Breast epithelium (tissue), 3 donors: ENCODE results near the gene CISD2.

Source experiments
- CTCF ChIP-seq, 3 donors: fragments of 450-650 bp; IDR thresholded peaks; one replicate each; pipeline ENCODE4 v1.5.1; 2016 to 2017; ENCODE audit warnings: antibody characterized with exemption in 3 of 3, mild to moderate bottlenecking in 3 of 3, moderate library complexity in 3 of 3
- POLR2A ChIP-seq: fragments of 450-650 bp; IDR thresholded peaks from one replicate; pipeline ENCODE4 v1.6.1; 2016; ENCODE audit warnings: antibody characterized with exemption, mild to moderate bottlenecking, moderate library complexity
- POLR2AphosphoS5 ChIP-seq, 3 donors: sonication (generic); formaldehyde crosslinking; IDR thresholded peaks; one replicate each; pipeline ENCODE4 v1.6.1; 2017; ENCODE audit warnings: antibody characterized with exemption in 3 of 3

- TF ChIP-seq CTCF (IDR thresholded peaks at IDR 0.05) (no peak), POLR2AphosphoS5 (IDR thresholded peaks at IDR 0.05) (no peak), POLR2A (no peak)
These were observed 14.5 kb downstream of the CISD2 start for GRCh38 chr4:102883278-102883677.
